SK-N-SH (cell line): ENCODE measurements around the gene TBX1. TPM values are rescaled to one million over a fixed set of nuclear protein-coding genes. Genes with fewer than 3 reads are reported as not detected.
A peak's percentile ranks its signal among the peaks of the same experiment; 100 is the strongest.

Experiments
- CTCF ChIA-PET: fragments of 300-600, 350-600 bp; formaldehyde crosslinking; extraction: SDS; loops from one replicate; lab custom pipeline; 2021; lab: Yijun Ruan, JAX
- POLR2A ChIA-PET: fragments of 350-600 bp; sonication (Branson Sonifier 250); formaldehyde crosslinking; extraction: SDS; loops from one replicate; lab custom pipeline; 2020; ENCODE audit warnings: antibody characterized with exemption, inconsistent platforms; lab: Yijun Ruan, JAX
- DNase-seq: peaks from one replicate; pipeline ENCODE4 v3.0.0; 2012
- H2AFZ ChIP-seq: fragments of 200-600 bp; sonication (generic); 2 replicates; pipeline ENCODE4 v1.8.1; 2016; ENCODE audit warnings: antibody characterized with exemption, mild to moderate bottlenecking, low read depth
- H3F3A ChIP-seq: fragments of 200-600 bp; sonication (generic); replicated peaks from 2 replicates; pipeline ENCODE3; 2016; ENCODE audit warnings: antibody characterized with exemption, mild to moderate bottlenecking; ENCODE audit not compliant: insufficient read depth
- H3K27ac ChIP-seq, 2 experiments: fragments of 200-500 bp in 1 of 2; fragments of 200-600 bp in 1 of 2; sonication (Bioruptor generic) in 1 of 2; sonication (generic), shearing (Covaris generic) in 1 of 2; 2 replicates each; pipeline versions ENCODE4 v1.5.1 to v1.6.1; 2014 to 2016; ENCODE audit warnings: low read depth in 2 of 2, inconsistent platforms in 1 of 2, low read length in 1 of 2, mild to moderate bottlenecking in 1 of 2, mixed read lengths in 1 of 2
- H3K27me3 ChIP-seq: fragments of 200-600 bp; sonication (generic), shearing (Covaris generic); 2 replicates; pipeline ENCODE4 v1.6.1; 2016; ENCODE audit warnings: mixed run types; ENCODE audit not compliant: insufficient read depth
- H3K36me3 ChIP-seq, 2 experiments: fragments of 200-500 bp in 1 of 2; fragments of 200-600 bp in 1 of 2; sonication (Bioruptor generic) in 1 of 2; sonication (generic) in 1 of 2; replicated peaks in 1 of 2; 2 replicates each; pipeline versions ENCODE3 to v1.5.1; 2014 to 2016; ENCODE audit warnings: low read length in 1 of 2, mild to moderate bottlenecking in 1 of 2; ENCODE audit not compliant: insufficient read depth in 2 of 2, control insufficient read depth in 1 of 2
- H3K4me1 ChIP-seq, 2 experiments: fragments of 200-500 bp in 1 of 2; fragments of 200-600 bp in 1 of 2; sonication (Bioruptor generic) in 1 of 2; sonication (generic), shearing (Covaris generic) in 1 of 2; 2 replicates each; pipeline versions ENCODE4 v1.5.1 to v1.6.1; 2014 to 2016; ENCODE audit warnings: low read depth in 1 of 2, low read length in 1 of 2, mixed run types in 1 of 2; ENCODE audit not compliant: insufficient read depth in 2 of 2, control insufficient read depth in 1 of 2
- H3K4me2 ChIP-seq: fragments of 200-600 bp; sonication (generic), shearing (Covaris generic); 2 replicates; pipeline ENCODE4 v1.6.1; 2017; ENCODE audit warnings: mixed run types
- H3K4me3 ChIP-seq, 2 experiments: fragments of 200-500 bp in 1 of 2; fragments of 200-600 bp in 1 of 2; sonication (Bioruptor generic) in 1 of 2; sonication (generic), shearing (Covaris generic) in 1 of 2; 2 replicates each; pipeline versions ENCODE4 v1.5.1 to v1.8.1; 2014 to 2016; ENCODE audit warnings: low read depth in 2 of 2, inconsistent platforms in 1 of 2, low read length in 1 of 2, mild to moderate bottlenecking in 1 of 2, mixed read lengths in 1 of 2, moderate library complexity in 1 of 2
- H3K79me2 ChIP-seq: fragments of 200-600 bp; sonication (generic); 2 replicates; pipeline ENCODE4 v1.8.1; 2017; ENCODE audit warnings: mild to moderate bottlenecking; ENCODE audit not compliant: insufficient read depth
- H3K9ac ChIP-seq: fragments of 200-600 bp; sonication (generic); 2 replicates; pipeline ENCODE4 v1.6.1; 2017; ENCODE audit warnings: mixed run types
- H3K9me2 ChIP-seq: fragments of 200-600 bp; sonication (generic); 2 replicates; pipeline ENCODE4 v1.6.1; 2017; ENCODE audit warnings: mixed run types
- H3K9me3 ChIP-seq: fragments of 200-600 bp; sonication (generic); 2 replicates; pipeline ENCODE4 v1.6.1; 2017; ENCODE audit warnings: mixed run types, mild to moderate bottlenecking, moderate library complexity
- H4K20me1 ChIP-seq: fragments of 200-600 bp; sonication (generic); 2 replicates; pipeline ENCODE4 v1.6.1; 2017; ENCODE audit warnings: mild to moderate bottlenecking, mixed run types; ENCODE audit not compliant: insufficient read depth
- CTCF ChIP-seq: fragments of 200-600 bp; sonication (generic); IDR thresholded peaks from 2 replicates; pipeline ENCODE4 v1.6.1; 2017; ENCODE audit warnings: antibody characterized with exemption, mild to moderate bottlenecking, moderate library complexity
- ELF1 ChIP-seq: IDR thresholded peaks from 2 replicates; pipeline ENCODE4 v1.4.0; 2012
- EP300 ChIP-seq, 2 experiments: IDR thresholded peaks; 2 replicates each; pipeline versions ENCODE4 v1.4.0 to v1.6.1; 2012; ENCODE audit warnings: borderline replicate concordance in 1 of 2, low read depth in 1 of 2, low read length in 1 of 2
- GABPA ChIP-seq: IDR thresholded peaks from 2 replicates; pipeline ENCODE4 v1.4.0; 2012; ENCODE audit warnings: low read depth, mild to moderate bottlenecking
- GATA2 ChIP-seq: sonication (generic); formaldehyde crosslinking; IDR thresholded peaks from 2 replicates; pipeline ENCODE4 v1.5.0; 2020; ENCODE audit warnings: mild to moderate bottlenecking, missing genetic modification reagents
- MEF2A ChIP-seq: IDR thresholded peaks from 2 replicates; pipeline ENCODE4 v1.4.0; 2012; ENCODE audit warnings: low read depth, borderline replicate concordance
- MXI1 ChIP-seq: IDR thresholded peaks from 2 replicates; pipeline ENCODE4 v1.6.1; 2012; ENCODE audit warnings: mild to moderate bottlenecking, low read depth, low read length, improper control_type of control experiment
- NRF1 ChIP-seq: IDR thresholded peaks from 2 replicates; pipeline ENCODE4 v1.6.1; 2012; ENCODE audit warnings: low read depth, mild to moderate bottlenecking, low read length
- RAD21 ChIP-seq: IDR thresholded peaks from 2 replicates; pipeline ENCODE4 v1.6.1; 2012; ENCODE audit warnings: mild to moderate bottlenecking, low read length
- RFX5 ChIP-seq: IDR thresholded peaks from 2 replicates; pipeline ENCODE4 v1.6.1; 2012; ENCODE audit warnings: mild to moderate bottlenecking, improper control_type of control experiment, low read length
- RXRA ChIP-seq: IDR thresholded peaks from 2 replicates; pipeline ENCODE4 v1.4.0; 2012; ENCODE audit warnings: low read depth, mild to moderate bottlenecking, borderline replicate concordance
- SMC3 ChIP-seq: IDR thresholded peaks from 2 replicates; pipeline ENCODE4 v1.6.1; 2012; ENCODE audit warnings: low read depth, low read length, improper control_type of control experiment
- TCF12 ChIP-seq: IDR thresholded peaks from 2 replicates; pipeline ENCODE4 v1.4.0; 2012
- USF2 ChIP-seq: fragments of 150-350 bp; IDR thresholded peaks from 2 replicates; pipeline ENCODE4 v1.6.1; 2017; ENCODE audit warnings: antibody characterized with exemption, low read length, low read depth, borderline replicate concordance
- YY1 ChIP-seq: IDR thresholded peaks from 2 replicates; pipeline ENCODE4 v1.4.0; 2012; ENCODE audit warnings: low read depth, mild to moderate bottlenecking
- WGBS: methylation state at CpG from one replicate; pipeline ENCODE4 v1.1.6; 2017; ENCODE audit warnings: low lambda C conversion rate; 5-methylcytosine and 5-hydroxymethylcytosine counted together
- polyA plus RNA-seq, 3 experiments: library from polyadenylated mRNA; depleted of rRNA; stranded (reverse); fragments of >200 nt; gene quantifications; 2 replicates each; pipeline ENCODE4 v1.2.3, GENCODE V29; 2012

The TBX1 gene
- polyA plus RNA-seq, 1 of the 3 experiments (the other 2 are of a cell fraction): not detected

GRCh38 chr22:19800306-19800705 lies 39.7 kb downstream of the TBX1 start (continued):
- no peak for TF ChIP-seq MEF2A

- H2AFZ ChIP-seq: no peak overlapping the region
- TF ChIP-seq RXRA: no peak
- no peak for TF ChIP-seq GATA2 (CRISPR knock-in tag)
- TF ChIP-seq RAD21: peak; percentile 33
- TF ChIP-seq SMC3: peak; percentile 32; the same call in 1 of the 2 replicates
- no peak for TF ChIP-seq TCF12
- no peak for TF ChIP-seq EP300 (IDR thresholded peaks at IDR 0.05; ENCODE audit: borderline replicate concordance in 1 of 2, low read depth in 1 of 2, low read length in 1 of 2)
- no peak for TF ChIP-seq RFX5
- peak; percentile 52 for TF ChIP-seq CTCF
- CTCF ChIA-PET: interaction anchor here (0.7 to 2.4 kb wide), 15 partner anchors 9 to 105 kb away, joined by 3 to 13 read pairs (median 4); no protein-coding TSS in a partner anchor
- no peaks in the 10 kb centered on the region for H3K9me3 ChIP-seq
- peaks cover 17 to 69% of the 10 kb centered on the region in 2 experiments; a peak in 3 of 4 replicates for H3K4me1 ChIP-seq
- no peaks in the 10 kb centered on the region for H4K20me1 ChIP-seq
- no CpG with 5 or more reads among the region's 13 CpGs for WGBS
- no peak overlapping the region for H3K4me3 ChIP-seq
- no peaks in the 10 kb centered on the region for H3F3A ChIP-seq
- peak; percentile 61 for DNase-seq
- H3K36me3 ChIP-seq: no peaks in the 10 kb centered on the region
- no peaks in the 10 kb centered on the region for H3K27me3 ChIP-seq
- H3K79me2 ChIP-seq: no peaks in the 10 kb centered on the region
- H3K4me2 ChIP-seq: no peak overlapping the region
- no peaks in the 10 kb centered on the region for H3K9me2 ChIP-seq
- H3K9ac ChIP-seq: no peak overlapping the region
- POLR2A ChIA-PET: interaction anchor here (0.7 to 1.2 kb wide), 2 partner anchors 91 to 782 kb away, joined by 3 to 5 read pairs; no protein-coding TSS in a partner anchor
- H3K27ac ChIP-seq: no peak overlapping the region; a peak in 1 of 4 replicates
Observed at GRCh38 chr22:19800761-19801244, 40.2 kb downstream of the TBX1 start.

- Histone ChIP-seq H3F3A (no peaks in the 10 kb centered on the region), H3K4me2 (no peak overlapping the region), H3K4me3 (no peak overlapping the region), H3K27me3 (no peaks in the 10 kb centered on the region), H3K36me3 (no peaks in the 10 kb centered on the region), H3K79me2 (no peaks in the 10 kb centered on the region), H3K27ac (no peak overlapping the region; a peak in 1 of 4 replicates), H3K9ac (no peak overlapping the region), H2AFZ (no peak overlapping the region), H3K9me2 (no peaks in the 10 kb centered on the region)
- CTCF ChIA-PET: interaction anchor here (0.7 to 2.0 kb wide), 6 partner anchors 9 to 71 kb away, joined by 3 to 12 read pairs (median 6); no protein-coding TSS in a partner anchor
- TF ChIP-seq GABPA (no peak), RAD21 (no peak), USF2 (no peak), NRF1 (no peak), TCF12 (no peak), ELF1 (no peak), MXI1 (no peak), RFX5 (no peak), RXRA (no peak), YY1 (no peak)
- TF ChIP-seq, all 33 proteins: peak for 0
- DNase-seq: peak; percentile 21
- POLR2A ChIA-PET: interaction anchor here (0.7 to 1.2 kb wide), 2 partner anchors 91 to 781 kb away, joined by 3 to 5 read pairs; no protein-coding TSS in a partner anchor
- H3K4me1 ChIP-seq: peaks cover 17 to 65% of the 10 kb centered on the region in 2 experiments; a peak in 3 of 4 replicates
- no peaks in the 10 kb centered on the region for H4K20me1 ChIP-seq
- H3K9me3 ChIP-seq: no peaks in the 10 kb centered on the region
- WGBS: 92% methylated on average over 13 of the region's 18 CpGs
Observed at GRCh38 chr22:19801340-19802000, 40.9 kb downstream of the TBX1 start.
